Omental fat pad (tissue), 4 donors: Measurements from ENCODE around the gene MGAT1. TPM values are rescaled to one million over a fixed set of nuclear protein-coding genes. Genes with fewer than 3 reads are reported as not detected.

ENCODE experiments used
- ATAC-seq: fragments of 150-250 bp; one replicate; pipeline ENCODE4 v1.9.1; 2016; ENCODE audit warnings: mild to moderate bottlenecking, moderate library complexity; ENCODE audit not compliant: low FRiP score
- DNase-seq: peaks from one replicate; pipeline ENCODE4 v3.0.0-alpha.2; 2019; ENCODE audit warnings: low spot score
- CTCF ChIP-seq, 3 donors: fragments of 450-650 bp; IDR thresholded peaks; one replicate each; pipeline ENCODE4 v1.5.1; 2016 to 2017; ENCODE audit warnings: antibody characterized with exemption in 3 of 3, mild to moderate bottlenecking in 3 of 3, moderate library complexity in 2 of 3
- total RNA-seq, 4 donors: library from RNA; depleted of rRNA; stranded (reverse); fragments of >200 nt; gene quantifications; one replicate each; pipeline ENCODE4 v1.1.0, GENCODE V29; 2016

Gene MGAT1
- total RNA-seq, 4 donors from 2014 or later = 159 to 376 (median 258) TPM

- TF ChIP-seq CTCF (IDR thresholded peaks at IDR 0.05) = no peak
- ATAC-seq (no peak), DNase-seq (no peak)
Observed at GRCh38 chr5:180779985-180780610, 22.5 kb downstream of the MGAT1 start.

GRCh38 chr5:180777475-180777874, 25.1 kb downstream of the MGAT1 start:
- DNase-seq (no peak), ATAC-seq (no peak)
- no peak for TF ChIP-seq CTCF (IDR thresholded peaks at IDR 0.05)

- ATAC-seq (no peak), DNase-seq (no peak)
- TF ChIP-seq CTCF (IDR thresholded peaks at IDR 0.05) = no peak
Observed at GRCh38 chr5:180776376-180776775, 26.2 kb downstream of the MGAT1 start.

GRCh38 chr5:180775624-180776023, 27.0 kb downstream of the MGAT1 start:
- ATAC-seq (no peak), DNase-seq (no peak)
- TF ChIP-seq CTCF (IDR thresholded peaks at IDR 0.05) = no peak

GRCh38 chr5:180771839-180772238, 30.8 kb downstream of the MGAT1 start:
- TF ChIP-seq CTCF (IDR thresholded peaks at IDR 0.05) = no peak
- DNase-seq (no peak), ATAC-seq (no peak)

GRCh38 chr5:180769821-180770220, 32.8 kb downstream of the MGAT1 start:
- no peak for ATAC-seq
- TF ChIP-seq CTCF (IDR thresholded peaks at IDR 0.05) = no peak
- DNase-seq = no peak

GRCh38 chr5:180755601-180756000, 47.0 kb downstream of the MGAT1 start:
- no peak for ATAC-seq
- no peak for TF ChIP-seq CTCF (IDR thresholded peaks at IDR 0.05)

More at GRCh38 chr5:180755601-180756000, 47.0 kb downstream of the MGAT1 start:
- no peak for DNase-seq
